Neural cell (in vitro differentiated cells): ENCODE results near the gene PLK4. TPM values are rescaled to one million over a fixed set of nuclear protein-coding genes. Genes with fewer than 3 reads are reported as not detected.

Source experiments
- H2AFZ ChIP-seq: fragments of 200-600, 300-800 bp; sonication (generic), shearing (Covaris generic); 2 replicates; pipeline ENCODE4 v1.6.0; 2014; ENCODE audit warnings: low read depth, mild to moderate bottlenecking, antibody characterized with exemption, low read length, moderate library complexity
- H3F3A ChIP-seq: fragments of 200-600 bp; shearing (Covaris generic); 2 replicates; pipeline ENCODE4 v1.6.1; 2016; ENCODE audit warnings: mild to moderate bottlenecking, moderate library complexity, mixed read lengths, antibody characterized with exemption, low read length; ENCODE audit not compliant: insufficient read depth, poor library complexity, severe bottlenecking
- H3K27ac ChIP-seq: fragments of 200-600, 300-800 bp; sonication (generic), shearing (Covaris generic); 2 replicates; pipeline ENCODE4 v1.5.1; 2014; ENCODE audit warnings: mild to moderate bottlenecking, low read length, moderate library complexity
- H3K27me3 ChIP-seq: fragments of 300-800, 200-600 bp; sonication (generic), shearing (Covaris generic); 2 replicates; pipeline ENCODE4 v1.6.0; 2014; ENCODE audit warnings: mild to moderate bottlenecking, low read depth, low read length, moderate library complexity; ENCODE audit not compliant: insufficient read depth
- H3K36me3 ChIP-seq: fragments of 300-800, 200-600 bp; sonication (generic), shearing (Covaris generic); 2 replicates; pipeline ENCODE4 v1.5.1; 2014; ENCODE audit warnings: mild to moderate bottlenecking, antibody characterized with exemption, low read length, moderate library complexity; ENCODE audit not compliant: insufficient read depth
- H3K4me2 ChIP-seq: fragments of 300-800, 200-600 bp; sonication (generic), shearing (Covaris generic); 2 replicates; pipeline ENCODE4 v1.6.0; 2014; ENCODE audit warnings: mild to moderate bottlenecking, low read length
- H3K4me3 ChIP-seq: fragments of 300-800, 200-600 bp; sonication (generic), shearing (Covaris generic); 2 replicates; pipeline ENCODE4 v1.5.1; 2014; ENCODE audit warnings: mild to moderate bottlenecking, low read length, moderate library complexity
- H3K79me2 ChIP-seq: fragments of 200-600 bp; shearing (Covaris generic); replicated peaks from 2 replicates; pipeline ENCODE4 v1.6.0; 2014; ENCODE audit warnings: mild to moderate bottlenecking, low read length, moderate library complexity; ENCODE audit not compliant: insufficient read depth
- H3K9ac ChIP-seq: fragments of 300-800, 200-600 bp; sonication (generic), shearing (Covaris generic); 2 replicates; pipeline ENCODE4 v1.6.1; 2016; ENCODE audit warnings: mild to moderate bottlenecking, low read length, mixed read lengths
- H3K9me2 ChIP-seq: fragments of 200-600 bp; shearing (Covaris generic); 2 replicates; pipeline ENCODE4 v1.6.1; 2016; ENCODE audit warnings: mild to moderate bottlenecking, low read length, mixed read lengths; ENCODE audit not compliant: insufficient read depth
- H3K9me3 ChIP-seq: fragments of 200-600, 300-800 bp; sonication (generic), shearing (Covaris generic); 2 replicates; pipeline ENCODE4 v1.6.1; 2016; ENCODE audit warnings: mild to moderate bottlenecking, mixed run types, low read length, moderate library complexity, mixed read lengths
- H4K20me1 ChIP-seq: fragments of 200-600 bp; shearing (Covaris generic); 2 replicates; pipeline ENCODE4 v1.6.1; 2016; ENCODE audit warnings: mild to moderate bottlenecking, mixed run types; ENCODE audit not compliant: insufficient read depth
- CTCF ChIP-seq: fragments of 450-650 bp; IDR thresholded peaks from 2 replicates; pipeline ENCODE4 v1.5.1; 2014; ENCODE audit warnings: antibody characterized with exemption, mild to moderate bottlenecking, moderate library complexity; ENCODE audit not compliant: poor library complexity, severe bottlenecking
- EP300 ChIP-seq: fragments of 450-650 bp; conservative IDR thresholded peaks from 2 replicates; pipeline ENCODE4 v1.6.1; 2014; ENCODE audit warnings: antibody characterized with exemption, mild to moderate bottlenecking, moderate library complexity; ENCODE audit not compliant: poor library complexity, severe bottlenecking
- EZH2 ChIP-seq: fragments of 200-600, 300-800 bp; shearing (Covaris generic), sonication (generic); IDR thresholded peaks from 2 replicates; pipeline ENCODE4 v1.6.1; 2014; ENCODE audit warnings: antibody characterized with exemption, low read length, borderline replicate concordance, mild to moderate bottlenecking; ENCODE audit not compliant: insufficient read depth, poor library complexity, severe bottlenecking
- MXI1 ChIP-seq: fragments of 450-650 bp; conservative IDR thresholded peaks from 2 replicates; pipeline ENCODE4 v1.6.1; 2014; ENCODE audit warnings: antibody characterized with exemption, mild to moderate bottlenecking; ENCODE audit not compliant: poor library complexity, severe bottlenecking
- POLR2AphosphoS5 ChIP-seq: IDR thresholded peaks from 2 replicates; pipeline ENCODE4 v1.6.1; 2012
- RAD21 ChIP-seq: fragments of 450-650 bp; conservative IDR thresholded peaks from 2 replicates; pipeline ENCODE4 v1.6.1; 2014; ENCODE audit warnings: antibody characterized with exemption, mild to moderate bottlenecking, moderate library complexity
- SMC3 ChIP-seq: fragments of 450-650 bp; conservative IDR thresholded peaks from 2 replicates; pipeline ENCODE4 v1.6.1; 2014; ENCODE audit warnings: antibody characterized with exemption, mild to moderate bottlenecking, moderate library complexity; ENCODE audit not compliant: poor library complexity
- TAF1 ChIP-seq: IDR thresholded peaks from 2 replicates; pipeline ENCODE4 v1.6.1; 2012; ENCODE audit warnings: low read depth
- polyA plus RNA-seq: library from polyadenylated mRNA; depleted of rRNA; stranded (reverse); fragments of >200 nt; gene quantifications from 2 replicates; pipeline ENCODE4 v1.2.3, GENCODE V29; 2014
- TF ChIP-seq, protein P1 (sequence below): IDR thresholded peaks from 2 replicates; pipeline ENCODE4 v1.6.1; 2012; ENCODE audit warnings: borderline replicate concordance

The PLK4 gene
- polyA plus RNA-seq, 1 donor from 2014 or later = 10.5 TPM

- Histone ChIP-seq H3K27ac (no peak overlapping the region), H3K4me3 (no peak overlapping the region), H3K36me3 (no peaks in the 10 kb centered on the region), H3F3A (no peaks in the 10 kb centered on the region), H3K79me2 (no peaks in the 10 kb centered on the region), H2AFZ (no peak overlapping the region), H4K20me1 (no peaks in the 10 kb centered on the region), H3K9ac (no peak overlapping the region), H3K4me2 (no peak overlapping the region), H3K27me3 (no peaks in the 10 kb centered on the region), H3K9me2 (no peaks in the 10 kb centered on the region), H3K9me3 (no peaks in the 10 kb centered on the region)
- TF ChIP-seq TAF1 (no peak), EZH2 (no peak), POLR2AphosphoS5 (no peak), MXI1 (no peak), SMC3 (no peak), CTCF (no peak), EP300 (no peak), RAD21 (no peak)
- TF ChIP-seq, protein P1, sequence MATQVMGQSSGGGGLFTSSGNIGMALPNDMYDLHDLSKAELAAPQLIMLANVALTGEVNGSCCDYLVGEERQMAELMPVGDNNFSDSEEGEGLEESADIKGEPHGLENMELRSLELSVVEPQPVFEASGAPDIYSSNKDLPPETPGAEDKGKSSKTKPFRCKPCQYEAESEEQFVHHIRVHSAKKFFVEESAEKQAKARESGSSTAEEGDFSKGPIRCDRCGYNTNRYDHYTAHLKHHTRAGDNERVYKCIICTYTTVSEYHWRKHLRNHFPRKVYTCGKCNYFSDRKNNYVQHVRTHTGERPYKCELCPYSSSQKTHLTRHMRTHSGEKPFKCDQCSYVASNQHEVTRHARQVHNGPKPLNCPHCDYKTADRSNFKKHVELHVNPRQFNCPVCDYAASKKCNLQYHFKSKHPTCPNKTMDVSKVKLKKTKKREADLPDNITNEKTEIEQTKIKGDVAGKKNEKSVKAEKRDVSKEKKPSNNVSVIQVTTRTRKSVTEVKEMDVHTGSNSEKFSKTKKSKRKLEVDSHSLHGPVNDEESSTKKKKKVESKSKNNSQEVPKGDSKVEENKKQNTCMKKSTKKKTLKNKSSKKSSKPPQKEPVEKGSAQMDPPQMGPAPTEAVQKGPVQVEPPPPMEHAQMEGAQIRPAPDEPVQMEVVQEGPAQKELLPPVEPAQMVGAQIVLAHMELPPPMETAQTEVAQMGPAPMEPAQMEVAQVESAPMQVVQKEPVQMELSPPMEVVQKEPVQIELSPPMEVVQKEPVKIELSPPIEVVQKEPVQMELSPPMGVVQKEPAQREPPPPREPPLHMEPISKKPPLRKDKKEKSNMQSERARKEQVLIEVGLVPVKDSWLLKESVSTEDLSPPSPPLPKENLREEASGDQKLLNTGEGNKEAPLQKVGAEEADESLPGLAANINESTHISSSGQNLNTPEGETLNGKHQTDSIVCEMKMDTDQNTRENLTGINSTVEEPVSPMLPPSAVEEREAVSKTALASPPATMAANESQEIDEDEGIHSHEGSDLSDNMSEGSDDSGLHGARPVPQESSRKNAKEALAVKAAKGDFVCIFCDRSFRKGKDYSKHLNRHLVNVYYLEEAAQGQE = no peak
Observed at GRCh38 chr4:127846061-127846460, 34.6 kb upstream of the PLK4 start.

GRCh38 chr4:127846765-127847164 lies 33.9 kb upstream of the PLK4 start:
- Histone ChIP-seq H3K27ac (no peak overlapping the region), H3K27me3 (no peaks in the 10 kb centered on the region), H3K36me3 (no peaks in the 10 kb centered on the region), H3K4me3 (no peak overlapping the region), H3K79me2 (no peaks in the 10 kb centered on the region), H3K4me2 (no peak overlapping the region), H3F3A (no peaks in the 10 kb centered on the region), H3K9me3 (no peaks in the 10 kb centered on the region), H4K20me1 (no peaks in the 10 kb centered on the region), H3K9me2 (no peaks in the 10 kb centered on the region), H2AFZ (no peak overlapping the region), H3K9ac (no peak overlapping the region)
- TF ChIP-seq EZH2 (no peak), EP300 (no peak), TAF1 (no peak), POLR2AphosphoS5 (no peak), CTCF (no peak), MXI1 (no peak), RAD21 (no peak), SMC3 (no peak)
- TF ChIP-seq, protein P1 = no peak
